ENCODE data around the gene SLX4. TPM values are rescaled to one million over a fixed set of nuclear protein-coding genes. Genes with fewer than 3 reads are reported as not detected.
A peak's percentile ranks its signal among the peaks of the same experiment; 100 is the strongest.

The SLX4 gene
- total RNA-seq, 5 donors from 2014 or later (not counting 1 experiment from before 2014, with no cell fraction given): 6.3 to 9.4 (median 8.5) TPM

- DNase-seq: no peak
- WGBS (ENCODE audit: insufficient coverage): 94% methylated on average over 3 of the region's 8 CpGs
These were observed 27.0 kb downstream of the SLX4 start for GRCh38 chr16:3584412-3584811.

GRCh38 chr16:3583303-3584038 is 27.9 kb downstream of the SLX4 start:
- no peaks in the 10 kb centered on the region for H3K9me3 Mint-ChIP-seq
- ATAC-seq (replicated peaks in 1 of 4) (no peak), DNase-seq (no peak)
- Histone ChIP-seq H3K9me3 (no peaks in the 10 kb centered on the region), H3K27me3 (replicated peaks in 1 of 2; ENCODE audit: control insufficient read depth in 2 of 2, extremely low read depth in 1 of 2, insufficient read depth in 2 of 2, low read length in 1 of 2) (no peaks in the 10 kb centered on the region), H3K36me3 (ENCODE audit: control insufficient read depth in 2 of 2, extremely low read depth in 1 of 2, insufficient read depth in 1 of 2, low read length in 1 of 2) (peaks cover 3 to 10% of the 10 kb centered on the region in 2 donors), H3K4me1 (ENCODE audit: control insufficient read depth in 1 of 2, extremely low read depth in 1 of 2, insufficient read depth in 2 of 2, low read length in 2 of 2) (peaks cover 10 to 26% of the 10 kb centered on the region in 2 experiments), H3K27ac (ENCODE audit: low read length) (no peak overlapping the region), H3K4me3 (ENCODE audit: control insufficient read depth in 1 of 2, extremely low read depth in 1 of 2, low read length in 1 of 2) (no peak overlapping the region)
- WGBS (ENCODE audit: insufficient coverage): 97% methylated on average over 10 of the region's 16 CpGs
- H3K36me3 Mint-ChIP-seq: no peaks in the 10 kb centered on the region
- H3K4me1 Mint-ChIP-seq: peaks cover 21 to 31% (median 21%) of the 10 kb centered on the region in 3 donors
- no peak overlapping the region for H3K4me3 Mint-ChIP-seq
- H3K27me3 Mint-ChIP-seq: no peaks in the 10 kb centered on the region
- CTCF ChIA-PET: no interaction called here
- no peak overlapping the region for H3K27ac Mint-ChIP-seq
- POLR2A ChIA-PET: no interaction called here

More at GRCh38 chr16:3584412-3584811, 27.0 kb downstream of the SLX4 start:
- no peak for ATAC-seq (replicated peaks in 1 of 4)
- Mint-ChIP-seq H3K4me3 (no peak overlapping the region), H3K27me3 (no peaks in the 10 kb centered on the region), H3K27ac (no peak overlapping the region), H3K4me1 (peaks cover 12 to 22% (median 12%) of the 10 kb centered on the region in 3 donors), H3K36me3 (no peaks in the 10 kb centered on the region), H3K9me3 (no peaks in the 10 kb centered on the region)
- Histone ChIP-seq H3K4me3 (ENCODE audit: control insufficient read depth in 1 of 2, extremely low read depth in 1 of 2, low read length in 1 of 2) (no peak overlapping the region), H3K36me3 (ENCODE audit: control insufficient read depth in 2 of 2, extremely low read depth in 1 of 2, insufficient read depth in 1 of 2, low read length in 1 of 2) (peaks cover 3 to 10% of the 10 kb centered on the region in 2 donors), H3K4me1 (ENCODE audit: control insufficient read depth in 1 of 2, extremely low read depth in 1 of 2, insufficient read depth in 2 of 2, low read length in 2 of 2) (peaks cover 2 to 17% of the 10 kb centered on the region in 2 experiments), H3K9me3 (no peaks in the 10 kb centered on the region), H3K27ac (ENCODE audit: low read length) (no peak overlapping the region), H3K27me3 (replicated peaks in 1 of 2; ENCODE audit: control insufficient read depth in 2 of 2, extremely low read depth in 1 of 2, insufficient read depth in 2 of 2, low read length in 1 of 2) (no peaks in the 10 kb centered on the region)
- POLR2A ChIA-PET: no interaction called here
- CTCF ChIA-PET: no interaction called here

- Histone ChIP-seq H3K4me3 (ENCODE audit: control insufficient read depth in 1 of 2, extremely low read depth in 1 of 2, low read length in 1 of 2) (no peak overlapping the region), H3K9me3 (no peaks in the 10 kb centered on the region), H3K27me3 (replicated peaks in 1 of 2; ENCODE audit: control insufficient read depth in 2 of 2, extremely low read depth in 1 of 2, insufficient read depth in 2 of 2, low read length in 1 of 2) (no peaks in the 10 kb centered on the region), H3K36me3 (ENCODE audit: control insufficient read depth in 2 of 2, extremely low read depth in 1 of 2, insufficient read depth in 1 of 2, low read length in 1 of 2) (peaks cover 3 to 10% of the 10 kb centered on the region in 2 donors), H3K4me1 (ENCODE audit: control insufficient read depth in 1 of 2, extremely low read depth in 1 of 2, insufficient read depth in 2 of 2, low read length in 2 of 2) (peaks cover 16 to 36% of the 10 kb centered on the region in 2 experiments), H3K27ac (ENCODE audit: low read length) (no peak overlapping the region)
- 97% methylated on average over 33 of the region's 36 CpGs for WGBS (ENCODE audit: insufficient coverage)
- no peaks in the 10 kb centered on the region for H3K36me3 Mint-ChIP-seq
- no peaks in the 10 kb centered on the region for H3K9me3 Mint-ChIP-seq
- no peaks in the 10 kb centered on the region for H3K27me3 Mint-ChIP-seq
- ATAC-seq (replicated peaks in 1 of 4): no peak
- CTCF ChIA-PET: no interaction called here
- no peak for DNase-seq
- no peak overlapping the region for H3K27ac Mint-ChIP-seq
- POLR2A ChIA-PET: no interaction called here
- H3K4me1 Mint-ChIP-seq: peaks cover 26 to 36% (median 28%) of the 10 kb centered on the region in 3 donors
- no peak overlapping the region for H3K4me3 Mint-ChIP-seq
These were observed 28.9 kb downstream of the SLX4 start for GRCh38 chr16:3582276-3583165.

GRCh38 chr16:3581392-3581791 is 30.0 kb downstream of the SLX4 start:
- Mint-ChIP-seq H3K27ac (peak overlapping the region in 1 of 2 donors; percentile 39), H3K9me3 (no peaks in the 10 kb centered on the region), H3K36me3 (peaks cover 5% of the 10 kb centered on the region), H3K4me1 (peaks cover 29 to 41% (median 39%) of the 10 kb centered on the region in 3 donors), H3K4me3 (no peak overlapping the region), H3K27me3 (no peaks in the 10 kb centered on the region)
- WGBS (ENCODE audit: insufficient coverage): 98% methylated on average over 10 of the region's 10 CpGs
- H3K4me1 ChIP-seq (ENCODE audit: control insufficient read depth in 1 of 2, extremely low read depth in 1 of 2, insufficient read depth in 2 of 2, low read length in 2 of 2): peaks cover 17 to 43% of the 10 kb centered on the region in 2 experiments
- H3K4me3 ChIP-seq (ENCODE audit: control insufficient read depth in 1 of 2, extremely low read depth in 1 of 2, low read length in 1 of 2): no peak overlapping the region
- no peaks in the 10 kb centered on the region for H3K27me3 ChIP-seq (replicated peaks in 1 of 2; ENCODE audit: control insufficient read depth in 2 of 2, extremely low read depth in 1 of 2, insufficient read depth in 2 of 2, low read length in 1 of 2)
- H3K9me3 ChIP-seq: no peaks in the 10 kb centered on the region
- ATAC-seq (replicated peaks in 1 of 4) (no peak), DNase-seq (no peak)
- no peak overlapping the region for H3K27ac ChIP-seq (ENCODE audit: low read length)
- peaks cover 3 to 10% of the 10 kb centered on the region in 2 donors for H3K36me3 ChIP-seq (ENCODE audit: control insufficient read depth in 2 of 2, extremely low read depth in 1 of 2, insufficient read depth in 1 of 2, low read length in 1 of 2)
- ChIA-PET POLR2A (interaction anchor here in 1 of 2 donors (0.6 kb wide), 1 partner anchor 38 kb away, joined by 3 read pairs; no protein-coding TSS in a partner anchor), CTCF (no interaction called here)

GRCh38 chr16:3580686-3581085 is 30.7 kb downstream of the SLX4 start:
- 92% methylated on average over 5 of the region's 8 CpGs for WGBS (ENCODE audit: insufficient coverage)
- peaks cover 3 to 10% of the 10 kb centered on the region in 2 donors for H3K36me3 ChIP-seq (ENCODE audit: control insufficient read depth in 2 of 2, extremely low read depth in 1 of 2, insufficient read depth in 1 of 2, low read length in 1 of 2)
- POLR2A ChIA-PET: interaction anchor here in 1 of 2 donors (0.6 kb wide), 1 partner anchor 38 kb away, joined by 3 read pairs; no protein-coding TSS in a partner anchor
- Mint-ChIP-seq H3K36me3 (peaks cover 5% of the 10 kb centered on the region), H3K4me1 (peaks cover 29 to 43% (median 39%) of the 10 kb centered on the region in 3 donors), H3K27ac (peak overlapping the region; percentile 89 to 97), H3K9me3 (no peaks in the 10 kb centered on the region), H3K4me3 (peak overlapping the region in 2 of 3 donors; percentile 9 to 100), H3K27me3 (no peaks in the 10 kb centered on the region)
- no peaks in the 10 kb centered on the region for H3K27me3 ChIP-seq (replicated peaks in 1 of 2; ENCODE audit: control insufficient read depth in 2 of 2, extremely low read depth in 1 of 2, insufficient read depth in 2 of 2, low read length in 1 of 2)
- no peak overlapping the region for H3K4me3 ChIP-seq (ENCODE audit: control insufficient read depth in 1 of 2, extremely low read depth in 1 of 2, low read length in 1 of 2)
- CTCF ChIA-PET: no interaction called here
- no peak for ATAC-seq (replicated peaks in 1 of 4)
- H3K4me1 ChIP-seq (ENCODE audit: control insufficient read depth in 1 of 2, extremely low read depth in 1 of 2, insufficient read depth in 2 of 2, low read length in 2 of 2): peaks cover 17 to 50% of the 10 kb centered on the region in 2 experiments
- H3K9me3 ChIP-seq: no peaks in the 10 kb centered on the region
- no peak for DNase-seq
- H3K27ac ChIP-seq (ENCODE audit: low read length): no peak overlapping the region

GRCh38 chr16:3580251-3580651 is 31.2 kb downstream of the SLX4 start:
- peak overlapping the region in 1 of 3 donors; percentile 100 for H3K4me3 Mint-ChIP-seq
- Histone ChIP-seq H3K4me1 (ENCODE audit: control insufficient read depth in 1 of 2, extremely low read depth in 1 of 2, insufficient read depth in 2 of 2, low read length in 2 of 2) (peaks cover 19 to 55% of the 10 kb centered on the region in 2 experiments), H3K36me3 (ENCODE audit: control insufficient read depth in 2 of 2, extremely low read depth in 1 of 2, insufficient read depth in 1 of 2, low read length in 1 of 2) (peaks cover 3 to 10% of the 10 kb centered on the region in 2 donors), H3K27me3 (replicated peaks in 1 of 2; ENCODE audit: control insufficient read depth in 2 of 2, extremely low read depth in 1 of 2, insufficient read depth in 2 of 2, low read length in 1 of 2) (no peaks in the 10 kb centered on the region), H3K9me3 (no peaks in the 10 kb centered on the region), H3K27ac (ENCODE audit: low read length) (no peak overlapping the region), H3K4me3 (ENCODE audit: control insufficient read depth in 1 of 2, extremely low read depth in 1 of 2, low read length in 1 of 2) (no peak overlapping the region)
- DNase-seq (no peak), ATAC-seq (replicated peaks in 1 of 4) (no peak)
- peaks cover 5% of the 10 kb centered on the region for H3K36me3 Mint-ChIP-seq
- 89% methylated on average over 8 of the region's 11 CpGs for WGBS (ENCODE audit: insufficient coverage)
- H3K9me3 Mint-ChIP-seq: no peaks in the 10 kb centered on the region
- peak overlapping the region; percentile 89 to 97 for H3K27ac Mint-ChIP-seq
- H3K4me1 Mint-ChIP-seq: peaks cover 32 to 48% (median 43%) of the 10 kb centered on the region in 3 donors
- POLR2A ChIA-PET: no interaction called here
- CTCF ChIA-PET: no interaction called here
- no peaks in the 10 kb centered on the region for H3K27me3 Mint-ChIP-seq
